GM18858 (cell line): ENCODE measurements around the gene SEMG2.

Experiments
- ATAC-seq: cut with Tn5 transposase; IDR thresholded peaks from one replicate; pipeline ENCODE4 v1.9.1; 2021; ENCODE audit not compliant: unreplicated experiment

The SEMG2 gene

GRCh38 chr20:45221076-45221475 is at the start of gene SEMG2:
TSS of gene SEMG2 (plus strand) at chr20:45221373. CDS start at chr20:45221390, 17 bp downstream.
- no peak for ATAC-seq

DNA sequence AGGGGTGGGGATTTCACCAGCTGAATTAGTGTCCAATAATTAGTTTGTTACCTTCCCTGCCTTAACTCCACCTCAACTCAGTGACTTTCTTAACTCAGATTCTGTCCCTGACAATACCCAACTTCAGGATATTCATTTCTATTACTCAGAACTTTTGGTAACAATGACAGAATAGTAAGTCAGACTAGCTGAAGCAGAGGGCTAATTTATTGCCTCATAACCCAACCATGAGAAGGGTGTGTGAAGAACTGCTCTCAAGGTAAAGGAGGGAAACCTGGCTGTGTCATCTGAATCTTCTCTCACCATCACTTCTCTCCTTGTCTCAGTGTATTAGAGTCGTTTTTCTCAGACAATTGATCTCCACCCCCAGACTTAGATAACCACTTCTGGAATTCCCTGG is 47.7 kb upstream of the SEMG2 start:
- no peak for ATAC-seq

DNA sequence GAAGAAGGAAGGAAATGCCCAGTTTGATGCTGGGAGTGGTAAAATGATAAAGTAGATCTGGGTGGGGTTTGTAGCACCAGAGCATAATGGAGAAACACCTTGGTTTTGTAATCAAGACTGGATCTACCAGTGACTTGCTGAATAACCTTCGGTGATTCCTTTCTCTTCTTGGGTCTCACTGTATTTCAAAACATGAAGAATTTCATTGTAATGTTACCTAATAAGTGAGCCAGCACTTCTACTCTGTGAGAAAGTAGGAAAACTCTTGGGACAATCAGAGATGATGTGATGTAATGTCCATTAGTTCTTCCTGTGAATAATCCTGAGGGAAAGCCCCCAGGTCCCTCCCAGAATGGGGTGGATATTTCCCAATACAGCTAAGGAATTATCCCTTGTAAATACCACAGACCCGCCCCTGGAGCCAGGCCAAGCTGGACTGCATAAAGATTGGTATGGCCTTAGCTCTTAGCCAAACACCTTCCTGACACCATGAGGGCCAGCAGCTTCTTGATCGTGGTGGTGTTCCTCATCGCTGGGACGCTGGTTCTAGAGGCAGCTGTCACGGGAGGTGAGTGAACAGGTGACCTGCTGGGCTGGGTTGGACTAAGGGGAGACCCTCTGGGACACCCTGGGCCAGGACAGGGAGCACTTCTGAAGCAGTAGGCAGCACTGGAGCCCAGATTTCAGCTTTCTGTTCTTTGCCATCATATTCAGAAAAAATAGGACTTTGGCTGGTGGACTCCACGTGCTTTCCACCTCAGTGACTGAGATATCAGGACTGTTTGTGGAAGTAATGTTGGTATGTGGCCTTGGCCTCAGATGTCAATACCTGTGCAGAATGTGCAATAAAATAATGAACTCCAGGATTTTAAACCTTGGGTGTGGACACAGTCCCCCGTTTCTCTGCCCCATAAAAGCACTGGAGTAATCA is 46.5 kb upstream of the SEMG2 start, which contains the start of gene PI3:
Gene PI3 (plus strand): TSS at position 469 of the 931 bp plus-strand sequence. CDS start 21 bp downstream, at position 490.
- no peak for ATAC-seq

- ATAC-seq = no peak
These were observed 44.5 kb upstream of the SEMG2 start for GRCh38 chr20:45176526-45177267.

DNA sequence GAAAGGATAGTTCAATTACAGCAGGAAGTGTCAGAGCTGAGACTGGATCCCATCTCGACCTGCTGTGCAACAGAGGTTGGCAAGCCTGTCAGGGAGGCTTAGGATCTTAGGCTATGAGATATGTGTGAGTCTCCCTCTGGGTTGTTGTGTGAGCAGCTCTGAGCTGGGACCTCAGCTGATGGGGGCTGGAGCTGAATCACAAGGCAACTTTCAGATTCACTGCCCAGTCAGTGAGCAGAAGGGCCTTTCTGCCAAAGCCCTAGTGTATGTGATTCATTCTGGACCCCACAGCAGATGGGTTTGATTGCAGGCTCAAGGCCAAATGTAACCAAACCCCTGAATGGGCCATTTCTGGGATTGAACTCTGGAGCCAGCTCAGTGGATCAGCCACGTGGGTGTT is 42.0 kb upstream of the SEMG2 start:
- no peak for ATAC-seq

DNA sequence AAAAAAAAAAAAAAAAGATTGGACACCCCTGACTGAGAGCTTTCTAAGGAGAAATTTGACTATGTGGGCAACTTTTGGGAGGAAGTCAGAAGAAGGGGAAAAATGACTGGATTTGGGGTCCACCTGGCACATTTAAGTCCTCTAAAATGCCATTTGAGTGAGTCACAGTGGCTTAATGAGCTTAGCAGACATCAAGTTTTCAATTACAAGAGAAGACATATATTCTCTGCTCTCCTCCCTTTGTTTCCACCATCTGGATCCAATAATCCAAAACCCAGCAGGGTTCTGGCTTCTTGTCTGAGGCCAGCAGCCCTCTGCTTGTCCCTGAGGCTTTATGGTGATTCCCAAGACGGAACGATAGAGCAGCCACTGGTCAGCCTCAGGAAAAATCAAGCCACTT is 39.5 kb upstream of the SEMG2 start:
- no peak for ATAC-seq

DNA sequence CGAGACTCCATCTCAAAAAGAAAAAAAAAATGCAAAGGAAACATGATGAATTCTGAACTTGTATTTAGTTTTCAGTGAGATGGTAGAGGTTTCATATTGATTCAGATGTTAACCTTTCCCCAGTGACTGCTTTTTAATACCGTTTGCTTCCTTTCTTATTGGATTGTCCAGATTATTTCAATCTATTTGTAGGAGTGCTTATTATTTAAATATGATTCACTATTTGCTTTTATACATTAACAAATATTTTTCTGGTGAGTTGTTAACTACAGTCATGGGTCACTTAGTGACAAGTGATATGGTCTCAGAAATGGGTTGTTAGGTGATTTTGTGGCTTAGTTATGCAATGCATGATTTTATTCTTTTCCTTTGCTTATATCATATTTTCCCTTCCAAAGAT is 38.1 kb upstream of the SEMG2 start:
- ATAC-seq = no peak

DNA sequence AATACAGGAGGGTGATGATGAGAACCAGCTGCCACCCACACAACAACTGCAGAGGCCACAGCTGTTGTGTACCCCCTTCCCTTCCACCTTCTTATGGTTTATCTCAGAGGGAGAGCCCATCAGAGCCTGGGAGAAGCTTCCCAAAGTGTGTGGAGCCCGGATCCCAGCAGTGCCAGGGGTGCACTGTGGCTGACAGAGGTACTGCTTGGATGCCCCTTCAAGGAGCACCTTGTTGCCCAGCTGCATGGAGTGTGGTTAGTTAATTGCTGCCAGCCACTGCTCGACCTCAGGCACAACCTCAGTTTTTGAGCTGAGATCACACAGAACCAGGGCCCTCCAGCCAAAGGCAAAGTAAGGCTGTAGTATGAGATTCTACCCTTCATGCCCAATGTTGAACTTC is 33.5 kb upstream of the SEMG2 start:
- ATAC-seq = no peak

- no peak for ATAC-seq
These were observed 32.0 kb upstream of the SEMG2 start for GRCh38 chr20:45189067-45189609.

DNA sequence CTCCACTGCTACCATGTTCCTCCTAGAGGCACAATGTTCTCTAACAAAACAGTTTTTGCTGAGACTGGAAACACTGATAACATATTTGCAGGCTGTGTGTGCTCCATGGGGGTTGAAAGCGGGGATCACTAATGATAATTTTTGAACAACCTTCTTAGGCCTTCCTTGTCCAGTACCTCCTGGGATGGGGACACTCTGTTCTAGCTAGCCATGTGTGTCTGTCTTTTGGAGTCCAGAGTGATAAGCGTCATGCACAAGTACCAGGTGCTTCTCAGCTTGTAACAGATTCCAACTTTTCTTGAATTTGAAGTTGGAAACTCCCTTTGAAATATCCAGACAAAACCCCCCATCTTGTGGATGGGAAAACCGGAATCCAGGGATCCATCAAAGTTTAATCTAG is 31.3 kb upstream of the SEMG2 start:
- ATAC-seq = no peak

- no peak for ATAC-seq
These were observed 29.2 kb upstream of the SEMG2 start for GRCh38 chr20:45191926-45192325.

DNA sequence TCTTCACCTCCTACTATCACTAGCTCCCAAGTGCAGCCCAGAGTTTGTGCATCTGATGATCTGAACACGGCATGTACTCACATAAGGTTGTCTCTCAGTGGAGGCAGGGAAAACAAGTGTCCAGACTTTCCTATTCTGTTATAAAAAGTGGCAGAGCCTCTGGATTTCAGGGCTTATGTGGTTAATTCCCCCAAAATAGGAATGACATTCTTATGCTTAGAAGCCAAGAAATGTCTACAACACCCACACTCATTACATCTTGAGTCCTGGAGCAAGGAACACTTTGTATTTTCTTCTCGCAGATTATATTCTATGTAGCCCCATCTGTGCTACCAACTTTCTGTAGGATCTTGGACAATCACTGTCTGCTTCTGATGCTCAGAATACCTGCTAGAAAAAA is 27.8 kb upstream of the SEMG2 start:
- ATAC-seq = no peak

- ATAC-seq = no peak
These were observed 14.4 kb upstream of the SEMG2 start, which contains the start of gene SEMG1 for GRCh38 chr20:45206725-45207124. TSS of gene SEMG1 (plus strand) at chr20:45207033. CDS start at chr20:45207054, 21 bp downstream.

DNA sequence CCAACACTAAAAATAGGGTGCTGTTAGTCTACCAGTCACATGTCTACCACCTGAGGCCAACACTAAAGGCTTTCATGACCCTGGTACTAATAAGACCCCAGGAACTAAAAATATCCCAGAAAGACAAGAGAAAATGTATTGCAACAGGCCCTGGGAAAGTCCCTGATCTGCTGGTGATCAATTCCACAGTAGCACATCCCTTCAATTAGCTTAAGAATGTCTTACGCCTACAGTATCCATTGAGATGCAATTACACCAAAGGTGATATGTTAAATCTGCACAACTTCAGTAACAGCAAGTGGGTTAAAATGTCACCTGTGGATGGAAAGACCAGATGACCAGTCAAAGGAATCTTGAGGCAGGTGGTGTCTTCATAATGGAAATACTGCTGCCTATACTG is 11.2 kb upstream of the SEMG2 start:
- ATAC-seq = no peak

GRCh38 chr20:45211569-45212474 is 9.4 kb upstream of the SEMG2 start:
- ATAC-seq = no peak

- no peak for ATAC-seq
These were observed 8.3 kb upstream of the SEMG2 start for GRCh38 chr20:45212836-45213235.

DNA sequence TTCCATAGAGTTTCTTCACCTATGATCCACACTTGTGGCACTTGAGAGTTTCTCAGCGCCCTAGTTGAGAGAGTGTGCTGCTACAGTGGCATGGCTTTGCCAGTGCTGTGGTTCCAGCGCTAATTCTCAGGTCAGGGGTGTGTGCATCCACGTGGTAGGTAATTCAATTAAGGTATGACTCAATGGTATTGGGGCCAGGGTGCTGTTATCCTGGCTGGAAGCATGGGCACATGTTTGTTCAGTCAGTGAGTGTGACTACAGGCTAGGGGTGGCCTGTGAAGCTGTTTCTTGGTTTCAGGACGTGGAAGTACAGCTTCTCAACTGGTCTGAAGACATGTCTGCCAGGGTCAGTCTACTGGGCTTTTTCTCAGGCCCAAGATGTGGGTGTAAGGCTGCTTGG is 3.0 kb upstream of the SEMG2 start:
- no peak for ATAC-seq

GRCh38 chr20:45218636-45219035 is 2.5 kb upstream of the SEMG2 start:
- no peak for ATAC-seq

DNA sequence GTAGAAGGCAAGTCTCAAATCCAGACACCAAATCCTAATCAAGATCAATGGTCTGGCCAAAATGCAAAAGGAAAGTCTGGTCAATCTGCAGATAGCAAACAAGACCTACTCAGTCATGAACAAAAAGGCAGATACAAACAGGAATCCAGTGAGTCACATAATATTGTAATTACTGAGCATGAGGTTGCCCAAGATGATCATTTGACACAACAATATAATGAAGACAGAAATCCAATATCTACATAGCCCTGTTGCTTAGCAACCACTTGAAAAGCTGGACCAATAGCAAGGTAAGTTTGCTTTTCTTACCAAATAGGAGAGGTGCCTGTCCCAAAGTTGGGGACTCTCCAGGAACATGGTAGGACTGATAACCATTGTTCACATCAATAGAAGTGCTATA is 2.0 kb downstream of the SEMG2 start:
- ATAC-seq = no peak

DNA sequence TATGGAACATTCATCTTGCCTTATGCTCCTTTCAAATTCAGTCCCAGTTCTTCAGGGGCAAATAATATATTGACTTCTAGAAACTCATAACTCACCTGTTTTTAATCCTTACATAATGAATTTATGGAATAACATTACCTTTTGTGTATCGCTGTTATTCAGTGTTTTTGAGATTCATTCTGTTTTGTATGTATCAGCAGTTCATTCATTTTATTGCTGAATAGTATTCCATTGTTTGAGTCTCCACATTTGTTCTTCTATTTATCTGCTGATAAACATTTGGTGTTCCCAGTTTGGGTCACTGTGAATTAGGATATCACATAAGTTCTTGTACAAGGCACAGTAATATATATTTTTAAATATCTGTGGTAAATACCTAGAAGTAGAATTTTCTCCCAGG is 5.1 kb downstream of the SEMG2 start:
- no peak for ATAC-seq
